ENCODE data around the gene ACOXL.
A peak's percentile ranks its signal among the peaks of the same experiment; 100 is the strongest.

Gene ACOXL

DNA sequence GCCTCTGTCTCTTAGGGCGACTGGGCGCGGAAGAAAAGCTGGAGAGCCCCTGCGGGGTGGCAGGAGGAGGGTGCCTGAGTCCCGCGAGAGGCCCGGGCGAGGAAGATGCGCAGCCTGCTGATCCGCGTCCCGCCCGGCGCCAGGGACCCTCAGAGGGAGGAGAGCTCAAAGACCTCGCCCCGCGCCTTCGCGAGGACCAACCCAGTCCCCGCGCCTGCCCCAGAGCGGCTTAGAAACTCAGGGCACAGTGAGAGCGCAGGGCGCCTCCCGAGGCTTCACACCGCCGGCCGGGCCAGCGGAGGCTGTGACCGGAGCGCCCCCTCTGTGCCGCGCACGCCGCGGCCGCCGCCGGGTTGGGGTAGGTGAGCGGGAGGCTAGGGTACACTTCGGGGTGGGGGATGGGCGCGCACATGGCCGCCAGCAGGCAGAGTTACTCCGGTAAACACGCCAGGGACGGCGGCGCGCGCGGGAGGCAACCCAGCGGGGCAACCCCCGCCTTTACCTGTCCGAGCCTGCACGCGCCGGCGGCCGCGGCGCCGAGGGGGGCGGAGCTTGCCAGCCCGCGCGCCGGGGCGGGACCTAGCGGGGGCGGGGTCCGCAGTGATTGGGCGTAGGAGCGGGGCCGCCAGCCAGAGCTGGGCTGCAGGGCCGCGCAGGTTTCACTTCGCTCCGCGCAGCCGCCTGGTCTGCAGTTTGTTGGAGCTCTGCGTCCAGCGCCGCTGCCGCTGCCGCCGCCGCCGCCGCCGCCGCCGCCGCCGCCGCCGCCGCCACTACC, 388.1 kb downstream of the ACOXL start, which contains the start of gene BCL2L11:
TSS of gene BCL2L11 (plus strand) at position 662 of the 775 bp plus-strand sequence. CDS start 2,832 bp downstream, outside the sequence.
- peaks cover 45% of the 10 kb centered on the region for H3K27me3 ChIP-seq (ENCODE audit: control insufficient read depth, low read length)
- peaks cover 62% of the 10 kb centered on the region for H3K4me1 ChIP-seq (ENCODE audit: control insufficient read depth, low read length)
- H3K27ac ChIP-seq (ENCODE audit: low read depth, low read length) = peak within 1 kb of the TSS; percentile 77

GRCh38 chr2:111121028-111121827, 388.9 kb downstream of the ACOXL start:
- Histone ChIP-seq H3K4me2 (ENCODE audit: low read length) (peak overlapping the region; percentile 89), H3K9me2 (replicated peaks; ENCODE audit: control insufficient read depth, low read length) (no peaks in the 10 kb centered on the region), H3K79me2 (ENCODE audit: control insufficient read depth, low read length) (peaks cover 53% of the 10 kb centered on the region), H3K36me3 (ENCODE audit: control insufficient read depth, low read length) (peaks cover 48% of the 10 kb centered on the region), H3K4me1 (ENCODE audit: control insufficient read depth, low read length) (peaks cover 70% of the 10 kb centered on the region), H4K20me1 (ENCODE audit: control insufficient read depth, insufficient read depth, low read depth, low read length) (peaks cover 33% of the 10 kb centered on the region), H3K9me3 (ENCODE audit: control insufficient read depth, insufficient read depth, low read length) (no peaks in the 10 kb centered on the region), H3F3A (ENCODE audit: control insufficient read depth, insufficient read depth) (no peaks in the 10 kb centered on the region), H3K4me3 (ENCODE audit: low read length) (peak overlapping the region; percentile 91), H3K27me3 (ENCODE audit: control insufficient read depth, low read length) (peaks cover 39% of the 10 kb centered on the region), H3K27ac (ENCODE audit: low read depth, low read length) (peak overlapping the region; percentile 77)
- TF ChIP-seq EZH2phosphoT487 (IDR thresholded peaks at IDR 0.05; ENCODE audit: borderline replicate concordance, low read length) = no peak
- peak; percentile 10 for TF ChIP-seq CTCF (IDR thresholded peaks at IDR 0.05; ENCODE audit: low read depth, low read length, poor library complexity, severe bottlenecking)

More for the DNA sequence above, 388.1 kb downstream of the ACOXL start, which contains the start of gene BCL2L11:
- H4K20me1 ChIP-seq (ENCODE audit: control insufficient read depth, insufficient read depth, low read depth, low read length) = peaks cover 30% of the 10 kb centered on the region
- peak within 1 kb of the TSS; percentile 91 for H3K4me3 ChIP-seq (ENCODE audit: low read length)
- H3K79me2 ChIP-seq (ENCODE audit: control insufficient read depth, low read length) = peaks cover 46% of the 10 kb centered on the region
- H3K9me3 ChIP-seq (ENCODE audit: control insufficient read depth, insufficient read depth, low read length) = no peaks in the 10 kb centered on the region
- H3K9me2 ChIP-seq (replicated peaks; ENCODE audit: control insufficient read depth, low read length) = no peaks in the 10 kb centered on the region
- TF ChIP-seq CTCF (IDR thresholded peaks at IDR 0.05; ENCODE audit: low read depth, low read length, poor library complexity, severe bottlenecking) = peak; percentile 56
- no peak for TF ChIP-seq EZH2phosphoT487 (IDR thresholded peaks at IDR 0.05; ENCODE audit: borderline replicate concordance, low read length)
- peaks cover 3% of the 10 kb centered on the region; the same call in 1 of the 2 replicates for H3F3A ChIP-seq (ENCODE audit: control insufficient read depth, insufficient read depth)
- H3K4me2 ChIP-seq (ENCODE audit: low read length) = peak within 1 kb of the TSS; percentile 97
- peaks cover 41% of the 10 kb centered on the region for H3K36me3 ChIP-seq (ENCODE audit: control insufficient read depth, low read length)

GRCh38 chr2:111121828-111122630, 389.7 kb downstream of the ACOXL start:
- Histone ChIP-seq H3K27ac (ENCODE audit: low read depth, low read length) (peak overlapping the region; percentile 77), H4K20me1 (ENCODE audit: control insufficient read depth, insufficient read depth, low read depth, low read length) (peaks cover 38% of the 10 kb centered on the region), H3K9me2 (replicated peaks; ENCODE audit: control insufficient read depth, low read length) (no peaks in the 10 kb centered on the region), H3K4me3 (ENCODE audit: low read length) (peak overlapping the region; percentile 91), H3F3A (ENCODE audit: control insufficient read depth, insufficient read depth) (no peaks in the 10 kb centered on the region), H3K4me2 (ENCODE audit: low read length) (peak overlapping the region; percentile 89), H3K9me3 (ENCODE audit: control insufficient read depth, insufficient read depth, low read length) (no peaks in the 10 kb centered on the region), H3K79me2 (ENCODE audit: control insufficient read depth, low read length) (peaks cover 61% of the 10 kb centered on the region), H3K36me3 (ENCODE audit: control insufficient read depth, low read length) (peaks cover 56% of the 10 kb centered on the region), H3K4me1 (ENCODE audit: control insufficient read depth, low read length) (peaks cover 74% of the 10 kb centered on the region), H3K27me3 (ENCODE audit: control insufficient read depth, low read length) (peaks cover 31% of the 10 kb centered on the region)
- TF ChIP-seq EZH2phosphoT487 (IDR thresholded peaks at IDR 0.05; ENCODE audit: borderline replicate concordance, low read length) (no peak), CTCF (IDR thresholded peaks at IDR 0.05; ENCODE audit: low read depth, low read length, poor library complexity, severe bottlenecking) (no peak)
